GM19397 (cell line): ENCODE measurements around the gene HSF2.
A peak's percentile ranks its signal among the peaks of the same experiment; 100 is the strongest.
"Not testable (repeated sequence)": the region's sequence is repeated elsewhere in the genome, so short reads cannot be mapped to it uniquely, and the experiment has no call there.

ENCODE experiments used
- ATAC-seq: cut with Tn5 transposase; IDR thresholded peaks from one replicate; pipeline ENCODE4 v1.9.1; 2021; ENCODE audit warnings: mild to moderate bottlenecking, moderate library complexity; ENCODE audit not compliant: unreplicated experiment

HSF2 gene

DNA sequence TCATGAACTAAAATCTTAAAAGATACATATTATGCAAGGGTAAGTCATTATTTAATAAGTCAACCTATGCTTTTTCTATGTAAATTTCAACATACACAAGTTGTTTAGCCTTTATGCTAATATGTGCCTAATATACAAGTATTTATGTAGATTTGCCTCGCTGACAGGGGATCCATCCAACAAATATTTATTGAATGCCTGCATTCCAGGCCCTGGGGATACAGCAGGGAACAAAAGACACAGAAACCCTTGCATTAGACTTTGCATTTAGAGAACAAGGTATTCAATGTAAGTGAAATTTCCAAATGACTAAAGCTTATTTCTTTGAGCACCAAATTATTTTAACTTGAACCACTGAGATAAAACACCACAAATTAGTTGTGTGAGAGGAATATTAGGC lies 53.1 kb downstream of the HSF2 start:
- ATAC-seq: no peak

DNA sequence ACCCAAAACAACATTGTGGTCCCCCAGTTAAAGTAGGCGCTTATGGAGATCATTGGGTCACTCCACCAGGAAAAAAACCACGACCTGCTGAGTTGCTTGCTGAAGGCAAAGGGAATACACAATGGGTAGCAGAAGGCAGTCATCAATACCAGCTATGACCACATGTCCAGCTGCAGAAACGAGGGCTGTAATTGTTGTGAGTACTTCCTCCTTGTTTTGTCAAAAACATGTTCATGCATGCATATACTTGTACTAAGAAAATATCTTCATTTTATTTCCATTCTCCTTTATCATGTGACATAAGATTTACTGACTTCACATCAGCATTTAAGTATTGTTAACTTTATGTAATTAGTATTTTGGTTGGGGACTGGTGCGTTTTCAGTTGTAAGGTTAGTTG lies 55.2 kb downstream of the HSF2 start:
- ATAC-seq: no peak

DNA sequence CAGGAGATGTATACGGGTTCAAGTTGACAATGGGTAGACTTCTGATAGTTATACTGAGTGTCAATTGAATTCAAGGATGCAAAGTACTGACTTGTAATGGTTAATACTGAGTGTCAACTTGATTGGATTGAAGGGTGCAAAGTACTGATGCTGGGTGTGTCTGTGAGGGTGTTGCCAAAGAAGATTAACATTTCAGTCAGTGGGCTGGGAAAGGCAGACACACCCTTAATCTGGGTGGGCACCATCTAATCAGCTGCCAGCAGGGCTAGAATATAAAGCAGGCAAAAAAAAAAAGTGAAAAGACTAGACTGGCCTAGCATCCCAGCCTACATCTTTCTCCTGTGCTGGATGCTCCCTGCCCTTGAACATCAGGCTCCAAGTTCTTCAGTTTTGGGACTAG lies 55.7 kb downstream of the HSF2 start:
- ATAC-seq: not testable (repeated sequence)

DNA sequence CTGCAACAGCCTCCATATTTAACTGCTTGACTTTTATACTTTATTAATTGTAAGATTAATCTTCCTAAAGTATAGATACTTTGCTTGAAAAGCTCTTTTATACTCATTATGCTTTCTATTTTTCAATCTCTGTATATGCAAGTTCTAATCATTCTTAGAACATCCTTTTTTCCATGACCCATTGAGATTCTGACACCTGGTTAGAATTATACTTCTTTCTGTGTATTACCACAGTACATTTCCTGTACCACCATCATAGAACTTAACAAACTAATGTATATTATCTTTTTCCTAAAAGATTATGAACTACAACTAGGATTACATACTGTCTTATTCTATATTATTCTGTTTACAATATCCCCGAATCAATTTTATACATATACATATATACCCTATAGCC lies 58.6 kb downstream of the HSF2 start:
- ATAC-seq: no peak

DNA sequence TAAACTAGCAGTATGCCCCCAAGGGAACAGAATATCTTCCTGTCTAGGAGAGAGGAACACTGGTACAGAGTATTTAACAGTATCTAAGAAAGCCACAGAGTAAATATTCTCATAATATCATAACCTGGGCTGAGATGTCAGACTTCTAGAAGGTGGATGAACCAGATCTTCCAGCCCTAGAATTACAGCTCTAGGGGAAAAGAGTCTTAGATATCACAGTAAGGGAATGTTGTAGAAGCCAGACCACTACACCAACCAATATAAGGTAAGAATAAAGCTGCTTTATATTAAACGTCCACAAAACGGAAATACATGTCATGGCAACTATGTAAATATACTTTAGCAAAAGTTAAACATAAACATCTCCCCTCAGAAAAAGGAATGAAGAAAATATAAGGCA lies 59.8 kb downstream of the HSF2 start:
- ATAC-seq: no peak

DNA sequence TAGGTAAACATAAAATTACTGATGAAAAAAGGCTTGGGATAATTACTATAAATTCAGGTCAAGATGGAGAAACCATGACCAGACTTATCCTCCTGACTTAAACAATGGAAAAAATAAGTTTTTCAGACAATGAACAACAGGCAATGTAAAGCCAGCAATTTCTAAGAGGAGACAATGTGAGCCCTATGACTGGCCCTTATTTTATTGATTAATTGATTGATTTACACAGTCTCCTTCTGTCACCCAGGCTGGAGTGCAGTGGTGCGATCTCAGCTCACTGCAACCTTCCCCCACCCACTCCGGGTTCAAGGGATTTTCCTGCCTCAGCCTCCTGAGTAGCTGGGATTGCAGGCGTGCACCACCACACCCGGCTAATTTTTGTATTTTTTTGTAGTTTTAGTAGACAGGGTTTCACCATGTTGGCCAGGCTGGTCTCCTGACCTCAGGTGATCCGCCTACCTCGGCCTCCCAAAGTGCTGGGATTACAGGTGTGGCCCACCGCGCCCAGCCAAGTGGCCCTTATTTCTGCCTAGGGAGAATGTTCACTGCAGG lies 60.5 kb downstream of the HSF2 start:
- ATAC-seq: not testable (repeated sequence)

DNA sequence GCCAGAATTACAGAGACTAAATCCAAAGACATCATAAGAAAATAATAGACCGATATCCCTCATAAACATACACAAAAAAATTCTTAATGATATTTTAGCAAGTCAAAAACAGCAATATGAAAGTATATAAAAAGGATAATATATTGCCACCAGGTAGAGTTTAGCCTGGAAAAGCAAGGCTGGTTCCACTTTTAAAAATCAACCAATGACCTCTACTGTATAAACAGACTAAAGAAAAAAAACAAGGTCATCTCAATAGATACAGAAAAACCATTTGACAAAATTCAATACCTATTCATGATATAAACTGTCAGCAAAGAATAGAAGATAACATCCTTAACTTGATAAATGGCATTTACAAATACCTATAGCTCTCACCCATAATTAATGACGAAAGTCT lies 62.4 kb downstream of the HSF2 start:
- ATAC-seq: no peak

DNA sequence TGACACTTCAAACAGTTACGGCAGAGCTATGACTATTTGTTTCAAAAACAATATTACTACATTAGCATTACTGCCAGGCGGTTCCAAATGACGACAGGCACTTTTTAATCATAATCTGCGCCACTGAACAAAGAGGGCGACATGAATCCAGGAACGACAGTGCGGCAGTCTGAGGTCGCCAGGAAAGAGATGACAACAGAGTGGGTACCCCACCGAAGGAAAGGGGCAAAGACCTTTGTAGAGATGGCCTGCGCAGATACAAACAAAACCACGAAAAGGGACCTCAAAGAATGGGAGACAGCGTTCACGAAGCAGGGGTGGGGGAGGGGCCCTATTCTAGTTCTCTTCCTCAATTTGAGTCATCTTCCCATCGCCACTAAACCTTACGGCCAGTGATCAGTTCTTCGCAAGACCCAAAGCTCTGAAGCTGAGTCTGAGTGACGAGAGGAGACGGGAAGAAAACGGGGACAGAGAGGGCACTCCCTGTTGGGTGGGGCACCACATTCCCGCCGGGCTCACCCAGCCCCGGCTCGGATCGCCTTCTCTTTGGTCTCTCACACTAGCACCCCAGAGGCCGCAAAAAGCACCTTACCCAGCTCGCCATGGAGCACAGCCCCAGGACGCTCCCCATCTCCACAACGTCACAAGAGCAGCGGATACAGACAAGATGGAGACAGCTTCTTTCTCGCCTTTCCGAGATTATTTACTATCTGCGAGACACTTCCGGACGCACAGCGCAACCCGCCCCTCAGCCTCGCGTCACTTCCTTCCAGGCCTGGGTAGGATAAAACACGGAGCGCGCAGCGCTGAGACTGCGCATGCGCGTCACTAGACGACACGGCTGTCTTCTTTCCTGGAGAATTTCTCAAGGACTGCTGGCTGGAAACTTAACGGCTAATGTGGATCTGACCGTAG lies 71.9 kb downstream of the HSF2 start, which contains the start of gene SERINC1:
Gene SERINC1 (minus strand): TSS at position 701 of the 915 bp plus-strand sequence. CDS start 70 bp downstream, at position 631.
- peak; percentile 100 for ATAC-seq

DNA sequence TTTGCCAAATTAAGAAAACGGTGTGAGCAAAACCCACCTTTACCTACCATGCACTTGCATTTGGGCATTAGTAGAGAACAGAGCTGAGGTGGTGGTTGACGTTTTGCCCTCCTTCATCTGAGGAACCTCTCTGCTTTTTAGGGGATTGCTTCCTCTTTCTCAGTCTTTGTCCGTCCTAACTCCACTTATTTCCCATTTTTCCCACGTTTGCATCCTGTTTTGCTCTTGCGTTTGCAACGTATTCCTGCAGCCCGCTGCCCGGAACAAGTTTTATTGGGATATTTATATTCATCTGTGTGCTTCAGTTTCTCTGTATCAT lies 72.5 kb downstream of the HSF2 start:
- ATAC-seq: peak; percentile 58

DNA sequence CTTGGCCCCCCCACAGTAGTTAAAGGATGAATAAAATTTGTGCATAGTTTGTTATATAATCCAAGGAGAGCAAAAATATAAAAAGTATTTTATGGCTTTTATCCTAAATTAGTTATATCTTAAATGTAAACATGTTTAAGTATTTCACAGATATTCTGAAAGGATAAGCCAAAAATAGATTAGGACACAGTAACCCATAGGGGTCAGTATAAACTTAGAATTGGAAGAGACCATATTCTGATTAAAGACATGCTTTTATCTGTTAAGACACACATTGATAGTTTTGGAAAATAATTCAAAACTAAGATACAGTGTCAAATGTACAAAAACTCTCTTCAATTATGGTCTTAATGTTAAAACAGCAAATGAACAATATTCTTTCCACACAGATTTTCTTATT lies 76.7 kb downstream of the HSF2 start:
- no peak for ATAC-seq

DNA sequence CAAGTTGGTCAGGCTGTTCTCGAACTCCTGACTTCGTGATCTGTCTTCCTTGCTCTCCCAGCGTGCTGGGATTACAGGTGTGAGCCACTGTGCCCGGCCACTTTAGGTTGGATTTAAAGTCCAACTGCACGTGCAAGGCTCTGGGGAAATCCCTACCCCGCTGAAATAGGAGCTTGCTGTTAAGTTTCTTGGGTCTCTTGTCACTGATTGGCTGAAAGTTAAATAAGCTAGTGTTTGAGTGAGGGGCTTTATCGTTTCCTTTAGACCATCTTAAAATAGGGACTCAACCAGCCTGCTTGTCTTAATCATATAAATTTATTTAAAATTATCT lies 83.3 kb downstream of the HSF2 start:
- no peak for ATAC-seq
